A549 (cell line): ENCODE data around the gene SLC35A5.

Experiments
- BHLHE40 ChIP-seq: IDR thresholded peaks from 2 replicates; pipeline ENCODE4 v1.6.1; 2012; ENCODE audit warnings: low read depth, low read length, inconsistent platforms
- CHD4 ChIP-seq: fragments of 200-600 bp; sonication (generic); IDR thresholded peaks from 2 replicates; pipeline ENCODE4 v1.6.1; 2016; ENCODE audit warnings: antibody characterized with exemption, mild to moderate bottlenecking, borderline replicate concordance
- EHF ChIP-seq: fragments of 250-450 bp; sonication (Bioruptor Pico); IDR thresholded peaks from 2 replicates; pipeline ENCODE4 v1.5.0; 2020; ENCODE audit warnings: mild to moderate bottlenecking
- EP300 ChIP-seq, 2 experiments: fragments of >200 bp; sonication (Bioruptor Twin); formaldehyde crosslinking; IDR thresholded peaks; 2 replicates in 1 of 2; 3 replicates in 1 of 2; pipeline ENCODE4 v1.6.1; 2016 to 2017
- HDAC2 ChIP-seq: fragments of 200-600 bp; sonication (generic); IDR thresholded peaks from 2 replicates; pipeline ENCODE4 v1.6.1; 2016
- HMGXB4 ChIP-seq: fragments of 250-450 bp; sonication (Bioruptor Pico); IDR thresholded peaks from 2 replicates; pipeline ENCODE4 v1.5.0; 2021; ENCODE audit warnings: mild to moderate bottlenecking, moderate library complexity, borderline replicate concordance
- JUN ChIP-seq, 2 experiments: fragments of >200 bp; sonication (Bioruptor Twin); formaldehyde crosslinking; IDR thresholded peaks; 2 replicates in 1 of 2; 3 replicates in 1 of 2; pipeline ENCODE4 v1.6.1; 2016 to 2017
- MAFK ChIP-seq: fragments of 450-650 bp; IDR thresholded peaks from 2 replicates; pipeline ENCODE4 v1.6.1; 2014; ENCODE audit not compliant: partially characterized antibody
- MAX ChIP-seq: IDR thresholded peaks from 2 replicates; pipeline ENCODE4 v1.6.1; 2012
- POLR2A ChIP-seq: IDR thresholded peaks from 2 replicates; pipeline ENCODE4 v1.6.1; 2012; ENCODE audit warnings: mild to moderate bottlenecking, low read length
- REST ChIP-seq: fragments of 200-600 bp; sonication (generic); IDR thresholded peaks from 2 replicates; pipeline ENCODE4 v1.6.1; 2016; ENCODE audit warnings: antibody characterized with exemption, mild to moderate bottlenecking, moderate library complexity
- ZC3H11A ChIP-seq: fragments of 450-650 bp; IDR thresholded peaks from 2 replicates; pipeline ENCODE4 v1.6.1; 2014; ENCODE audit warnings: antibody characterized with exemption, mild to moderate bottlenecking
- ZFP36 ChIP-seq: fragments of 450-650 bp; IDR thresholded peaks from 2 replicates; pipeline ENCODE4 v1.6.1; 2014; ENCODE audit warnings: borderline replicate concordance; ENCODE audit not compliant: partially characterized antibody
- TF ChIP-seq, protein P1 (sequence below): fragments of >200 bp; sonication (Bioruptor Twin); formaldehyde crosslinking; IDR thresholded peaks from 3 replicates; pipeline ENCODE4 v1.5.1; 2016

GRCh38 chr3:112512320-112512719 is 49.5 kb upstream of the SLC35A5 start:
- TF ChIP-seq REST (no peak), ZC3H11A (no peak), HMGXB4 (no peak), EP300 (IDR thresholded peaks at IDR 0.05) (no peak), MAX (no peak), POLR2A (no peak), JUN (IDR thresholded peaks at IDR 0.05) (no peak), EHF (CRISPR knock-in tag) (no peak), BHLHE40 (no peak), MAFK (no peak), ZFP36 (peak; percentile 58), CHD4 (no peak), HDAC2 (no peak)
- TF ChIP-seq, protein P1, sequence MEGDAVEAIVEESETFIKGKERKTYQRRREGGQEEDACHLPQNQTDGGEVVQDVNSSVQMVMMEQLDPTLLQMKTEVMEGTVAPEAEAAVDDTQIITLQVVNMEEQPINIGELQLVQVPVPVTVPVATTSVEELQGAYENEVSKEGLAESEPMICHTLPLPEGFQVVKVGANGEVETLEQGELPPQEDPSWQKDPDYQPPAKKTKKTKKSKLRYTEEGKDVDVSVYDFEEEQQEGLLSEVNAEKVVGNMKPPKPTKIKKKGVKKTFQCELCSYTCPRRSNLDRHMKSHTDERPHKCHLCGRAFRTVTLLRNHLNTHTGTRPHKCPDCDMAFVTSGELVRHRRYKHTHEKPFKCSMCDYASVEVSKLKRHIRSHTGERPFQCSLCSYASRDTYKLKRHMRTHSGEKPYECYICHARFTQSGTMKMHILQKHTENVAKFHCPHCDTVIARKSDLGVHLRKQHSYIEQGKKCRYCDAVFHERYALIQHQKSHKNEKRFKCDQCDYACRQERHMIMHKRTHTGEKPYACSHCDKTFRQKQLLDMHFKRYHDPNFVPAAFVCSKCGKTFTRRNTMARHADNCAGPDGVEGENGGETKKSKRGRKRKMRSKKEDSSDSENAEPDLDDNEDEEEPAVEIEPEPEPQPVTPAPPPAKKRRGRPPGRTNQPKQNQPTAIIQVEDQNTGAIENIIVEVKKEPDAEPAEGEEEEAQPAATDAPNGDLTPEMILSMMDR = no peak
